ENCODE results near the gene TCAP.
A peak's percentile ranks its signal among the peaks of the same experiment; 100 is the strongest.

The TCAP gene

GRCh38 chr17:39664581-39665561 is at the start of gene TCAP:
Gene TCAP, plus strand, starts transcription at chr17:39665349. Its CDS starts 11 bp downstream, at chr17:39665360.
- Histone ChIP-seq H3K27me3 (ENCODE audit: control insufficient read depth, insufficient read depth, low read length) (peaks cover 35% of the 10 kb centered on the region), H3K4me1 (ENCODE audit: control insufficient read depth, insufficient read depth, low read length) (peaks cover 49% of the 10 kb centered on the region), H3K9me3 (ENCODE audit: control insufficient read depth, insufficient read depth, low read length) (no peaks in the 10 kb centered on the region), H3K27ac (ENCODE audit: low read depth, low read length) (no peak within 1 kb of the TSS), H3K9ac (ENCODE audit: low read depth, low read length) (no peak within 1 kb of the TSS), H3K36me3 (ENCODE audit: control insufficient read depth, insufficient read depth, low read length) (peaks cover 17% of the 10 kb centered on the region), H3K4me3 (ENCODE audit: low read depth, low read length) (peak within 1 kb of the TSS; percentile 46; the same call in 1 of the 2 replicates)

DNA sequence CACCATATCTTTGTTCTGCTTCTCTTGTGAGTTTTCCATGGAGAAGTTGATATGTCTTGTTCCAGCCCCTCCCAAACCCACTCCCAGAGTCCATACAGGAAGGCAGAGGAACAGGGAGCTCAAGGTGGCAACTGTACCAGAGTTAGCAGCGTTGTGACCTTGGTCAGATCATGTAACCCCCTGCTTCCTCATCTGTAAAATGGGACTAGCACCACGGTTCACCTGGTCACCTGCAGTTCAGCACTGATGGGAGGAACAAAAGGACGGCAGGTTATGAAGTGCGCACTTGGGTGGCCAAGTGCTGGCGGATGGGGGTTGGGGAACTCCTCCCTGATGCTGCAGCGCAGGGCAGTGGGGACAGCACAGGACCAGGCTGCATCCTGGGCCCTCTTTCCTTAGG is 49.7 kb upstream of the TCAP start:
- no peaks in the 10 kb centered on the region for H3K9me3 ChIP-seq (ENCODE audit: control insufficient read depth, insufficient read depth, low read length)
- H3K4me1 ChIP-seq (ENCODE audit: control insufficient read depth, insufficient read depth, low read length), result 0 out of 2 replicates have a peak, but pooled peaks cover 4% of the 10 kb centered on the region
- H3K27ac ChIP-seq (ENCODE audit: low read depth, low read length), result no peak overlapping the region
- H3K9ac ChIP-seq (ENCODE audit: low read depth, low read length), result no peak overlapping the region
- H3K4me3 ChIP-seq (ENCODE audit: low read depth, low read length), result no peak overlapping the region
- H3K27me3 ChIP-seq (ENCODE audit: control insufficient read depth, insufficient read depth, low read length), result peaks cover 81% of the 10 kb centered on the region
- no peaks in the 10 kb centered on the region for H3K36me3 ChIP-seq (ENCODE audit: control insufficient read depth, insufficient read depth, low read length)

DNA sequence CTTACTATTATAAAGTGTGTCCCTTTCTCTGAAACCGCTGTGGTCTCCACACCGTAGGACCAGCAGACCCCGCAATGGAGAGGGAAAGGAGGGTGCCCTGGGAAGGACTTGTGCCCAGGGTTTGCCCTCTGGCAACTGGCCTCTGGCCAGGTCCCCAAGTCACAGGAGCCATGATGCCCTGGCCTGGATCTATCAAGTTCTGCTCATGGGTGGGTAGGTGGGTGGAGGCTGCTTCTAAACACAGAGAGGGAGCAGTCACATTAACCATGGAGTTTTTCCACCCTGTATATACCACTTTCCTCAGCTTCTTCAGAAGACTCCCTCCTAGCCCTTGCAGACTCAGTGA is 48.1 kb upstream of the TCAP start:
- H3K27ac ChIP-seq (ENCODE audit: low read depth, low read length), result no peak overlapping the region
- no peak overlapping the region for H3K9ac ChIP-seq (ENCODE audit: low read depth, low read length)
- H3K36me3 ChIP-seq (ENCODE audit: control insufficient read depth, insufficient read depth, low read length), result no peaks in the 10 kb centered on the region
- no peaks in the 10 kb centered on the region for H3K9me3 ChIP-seq (ENCODE audit: control insufficient read depth, insufficient read depth, low read length)
- H3K4me3 ChIP-seq (ENCODE audit: low read depth, low read length), result peak overlapping the region; percentile 47; the same call in 1 of the 2 replicates
- H3K4me1 ChIP-seq (ENCODE audit: control insufficient read depth, insufficient read depth, low read length), result 0 out of 2 replicates have a peak, but pooled peaks cover 4% of the 10 kb centered on the region
- H3K27me3 ChIP-seq (ENCODE audit: control insufficient read depth, insufficient read depth, low read length), result peaks cover 80% of the 10 kb centered on the region

DNA sequence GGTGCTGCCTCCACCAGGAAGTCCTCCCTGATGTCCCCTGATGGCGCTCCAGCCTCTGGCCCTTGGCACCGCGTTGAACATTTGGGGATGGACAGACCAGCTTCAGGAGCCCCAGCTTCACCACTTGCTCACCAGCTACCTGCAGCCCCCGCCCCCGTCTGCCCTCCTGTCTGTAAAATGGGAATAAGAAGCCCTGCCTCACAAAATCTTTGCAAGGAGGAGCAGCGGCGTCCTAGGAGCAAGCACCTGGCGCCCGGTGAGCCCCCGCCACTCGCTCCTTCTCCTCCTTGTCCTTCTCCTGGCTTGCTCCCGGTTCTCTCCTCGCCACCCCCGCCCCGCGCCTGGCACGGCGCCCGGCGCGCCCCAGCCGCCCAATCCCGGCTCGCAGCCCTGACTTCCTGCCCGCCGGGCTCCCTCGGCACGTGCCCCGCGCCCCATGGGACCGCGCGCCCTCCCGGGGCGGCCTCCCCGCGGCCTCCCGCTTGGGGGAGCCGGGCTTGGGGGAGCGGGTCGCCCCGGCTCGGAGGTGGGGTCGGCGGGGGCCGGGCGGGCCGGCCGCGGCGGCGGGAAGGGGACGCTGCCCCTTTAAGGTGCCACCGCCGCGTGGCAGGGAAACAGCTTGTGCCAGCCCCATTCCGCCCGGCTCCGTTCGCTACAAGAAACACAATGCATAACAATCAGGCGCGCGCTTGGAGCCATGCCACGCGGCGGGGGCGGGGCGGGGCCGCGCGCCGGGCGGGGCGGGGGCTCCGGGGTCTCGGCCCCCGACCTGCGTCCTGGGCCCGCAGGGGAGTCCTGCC is 47.5 kb upstream of the TCAP start:
- no peak overlapping the region for H3K9ac ChIP-seq (ENCODE audit: low read depth, low read length)
- H3K4me1 ChIP-seq (ENCODE audit: control insufficient read depth, insufficient read depth, low read length), result 0 out of 2 replicates have a peak, but pooled peaks cover 4% of the 10 kb centered on the region
- H3K36me3 ChIP-seq (ENCODE audit: control insufficient read depth, insufficient read depth, low read length), result no peaks in the 10 kb centered on the region
- H3K27me3 ChIP-seq (ENCODE audit: control insufficient read depth, insufficient read depth, low read length), result peaks cover 79% of the 10 kb centered on the region
- H3K9me3 ChIP-seq (ENCODE audit: control insufficient read depth, insufficient read depth, low read length), result no peaks in the 10 kb centered on the region
- peak overlapping the region; percentile 74; the same call in 1 of the 2 replicates for H3K4me3 ChIP-seq (ENCODE audit: low read depth, low read length)
- no peak overlapping the region for H3K27ac ChIP-seq (ENCODE audit: low read depth, low read length)

- Histone ChIP-seq H3K4me1 (ENCODE audit: control insufficient read depth, insufficient read depth, low read length) (0 out of 2 replicates have a peak, but pooled peaks cover 4% of the 10 kb centered on the region), H3K27me3 (ENCODE audit: control insufficient read depth, insufficient read depth, low read length) (peaks cover 78% of the 10 kb centered on the region), H3K36me3 (ENCODE audit: control insufficient read depth, insufficient read depth, low read length) (no peaks in the 10 kb centered on the region), H3K9ac (ENCODE audit: low read depth, low read length) (0 out of 2 replicates have a peak overlapping the region, but pooled peaks have one; percentile 16), H3K9me3 (ENCODE audit: control insufficient read depth, insufficient read depth, low read length) (no peaks in the 10 kb centered on the region), H3K4me3 (ENCODE audit: low read depth, low read length) (peak overlapping the region; percentile 74), H3K27ac (ENCODE audit: low read depth, low read length) (no peak overlapping the region)
Observed at GRCh38 chr17:39618246-39618913, 46.8 kb upstream of the TCAP start.

DNA sequence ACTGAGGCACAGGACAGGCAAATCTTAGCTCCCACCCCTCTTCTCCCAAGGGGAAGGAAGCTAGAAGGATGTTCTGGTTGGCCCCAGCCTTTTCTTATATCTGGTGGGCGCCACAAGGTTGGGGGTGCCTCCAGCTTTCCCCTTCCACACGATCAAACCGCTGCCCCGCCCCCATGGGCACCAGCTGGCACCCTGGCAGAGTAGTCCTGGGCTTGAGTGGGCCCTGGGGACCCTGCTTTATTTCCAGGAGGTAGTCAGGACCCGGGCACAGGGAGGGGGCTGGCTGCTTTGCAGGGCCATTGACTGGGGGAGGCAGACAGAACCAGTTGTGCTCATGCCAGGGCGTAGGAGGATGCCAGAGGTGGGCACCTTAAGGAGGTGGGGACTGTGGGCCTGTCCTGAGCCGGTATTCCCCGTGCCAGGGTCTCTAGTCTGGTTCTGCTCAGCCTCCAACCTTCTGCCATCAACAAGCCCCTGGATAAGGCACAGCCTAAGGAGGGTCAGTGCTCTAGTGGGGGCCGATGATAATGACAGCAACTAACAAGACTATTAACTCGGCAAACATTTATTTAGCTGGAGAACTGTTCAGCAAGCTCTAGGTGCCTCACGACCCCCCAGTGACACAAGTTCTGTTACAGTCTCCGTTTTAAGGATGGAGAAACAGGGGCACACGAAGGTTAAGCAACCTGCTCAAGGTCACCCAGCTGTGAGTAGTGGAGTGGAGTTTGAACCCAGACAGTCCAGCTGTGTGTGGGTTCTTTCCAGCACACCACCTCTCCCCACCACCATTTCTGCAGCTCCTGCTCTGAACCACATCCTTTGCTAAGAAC is 46.0 kb upstream of the TCAP start:
- no peak overlapping the region for H3K27ac ChIP-seq (ENCODE audit: low read depth, low read length)
- H3K9me3 ChIP-seq (ENCODE audit: control insufficient read depth, insufficient read depth, low read length), result no peaks in the 10 kb centered on the region
- no peak overlapping the region for H3K9ac ChIP-seq (ENCODE audit: low read depth, low read length)
- H3K36me3 ChIP-seq (ENCODE audit: control insufficient read depth, insufficient read depth, low read length), result no peaks in the 10 kb centered on the region
- no peak overlapping the region for H3K4me3 ChIP-seq (ENCODE audit: low read depth, low read length)
- H3K4me1 ChIP-seq (ENCODE audit: control insufficient read depth, insufficient read depth, low read length), result peaks cover 4% of the 10 kb centered on the region; the same call in 1 of the 2 replicates
- peaks cover 78% of the 10 kb centered on the region for H3K27me3 ChIP-seq (ENCODE audit: control insufficient read depth, insufficient read depth, low read length)

DNA sequence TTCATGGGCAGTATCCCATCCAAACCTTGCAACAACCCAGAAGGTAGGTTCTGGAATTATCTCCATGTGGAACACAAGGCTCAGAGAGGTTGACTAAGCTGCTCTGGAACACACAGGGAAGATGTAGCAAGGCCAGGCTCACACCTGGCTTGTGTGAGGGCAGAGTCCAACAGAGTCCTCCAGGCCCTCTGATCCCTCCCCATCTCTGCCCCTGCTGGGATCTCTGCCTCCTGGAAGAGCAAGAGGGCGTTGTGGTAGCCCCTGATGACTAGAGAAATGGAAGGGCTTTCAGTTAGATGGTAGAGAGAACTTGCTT is 45.4 kb upstream of the TCAP start:
- peaks cover 8% of the 10 kb centered on the region; the same call in 1 of the 2 replicates for H3K4me1 ChIP-seq (ENCODE audit: control insufficient read depth, insufficient read depth, low read length)

GRCh38 chr17:39621523-39622379 is 43.4 kb upstream of the TCAP start:
- Histone ChIP-seq H3K36me3 (ENCODE audit: control insufficient read depth, insufficient read depth, low read length) (no peaks in the 10 kb centered on the region), H3K9ac (ENCODE audit: low read depth, low read length) (no peak overlapping the region), H3K4me3 (ENCODE audit: low read depth, low read length) (no peak overlapping the region), H3K27me3 (ENCODE audit: control insufficient read depth, insufficient read depth, low read length) (peaks cover 78% of the 10 kb centered on the region), H3K9me3 (ENCODE audit: control insufficient read depth, insufficient read depth, low read length) (no peaks in the 10 kb centered on the region), H3K27ac (ENCODE audit: low read depth, low read length) (no peak overlapping the region), H3K4me1 (ENCODE audit: control insufficient read depth, insufficient read depth, low read length) (peaks cover 17% of the 10 kb centered on the region; the same call in 1 of the 2 replicates)

More for the DNA sequence above, 45.4 kb upstream of the TCAP start:
- Histone ChIP-seq H3K9ac (ENCODE audit: low read depth, low read length) (no peak overlapping the region), H3K36me3 (ENCODE audit: control insufficient read depth, insufficient read depth, low read length) (no peaks in the 10 kb centered on the region), H3K4me3 (ENCODE audit: low read depth, low read length) (no peak overlapping the region), H3K9me3 (ENCODE audit: control insufficient read depth, insufficient read depth, low read length) (no peaks in the 10 kb centered on the region), H3K27me3 (ENCODE audit: control insufficient read depth, insufficient read depth, low read length) (peaks cover 77% of the 10 kb centered on the region), H3K27ac (ENCODE audit: low read depth, low read length) (no peak overlapping the region)

- Histone ChIP-seq H3K4me1 (ENCODE audit: control insufficient read depth, insufficient read depth, low read length) (peaks cover 17% of the 10 kb centered on the region; the same call in 1 of the 2 replicates), H3K9ac (ENCODE audit: low read depth, low read length) (no peak overlapping the region), H3K27ac (ENCODE audit: low read depth, low read length) (no peak overlapping the region), H3K9me3 (ENCODE audit: control insufficient read depth, insufficient read depth, low read length) (no peaks in the 10 kb centered on the region), H3K27me3 (ENCODE audit: control insufficient read depth, insufficient read depth, low read length) (peaks cover 78% of the 10 kb centered on the region), H3K4me3 (ENCODE audit: low read depth, low read length) (no peak overlapping the region), H3K36me3 (ENCODE audit: control insufficient read depth, insufficient read depth, low read length) (no peaks in the 10 kb centered on the region)
Observed at GRCh38 chr17:39622380-39623006, 42.7 kb upstream of the TCAP start.
